Measurements from ENCODE around the gene MOV10. TPM values are rescaled to one million over a fixed set of nuclear protein-coding genes. Genes with fewer than 3 reads are reported as not detected.

MOV10 gene, protein sequence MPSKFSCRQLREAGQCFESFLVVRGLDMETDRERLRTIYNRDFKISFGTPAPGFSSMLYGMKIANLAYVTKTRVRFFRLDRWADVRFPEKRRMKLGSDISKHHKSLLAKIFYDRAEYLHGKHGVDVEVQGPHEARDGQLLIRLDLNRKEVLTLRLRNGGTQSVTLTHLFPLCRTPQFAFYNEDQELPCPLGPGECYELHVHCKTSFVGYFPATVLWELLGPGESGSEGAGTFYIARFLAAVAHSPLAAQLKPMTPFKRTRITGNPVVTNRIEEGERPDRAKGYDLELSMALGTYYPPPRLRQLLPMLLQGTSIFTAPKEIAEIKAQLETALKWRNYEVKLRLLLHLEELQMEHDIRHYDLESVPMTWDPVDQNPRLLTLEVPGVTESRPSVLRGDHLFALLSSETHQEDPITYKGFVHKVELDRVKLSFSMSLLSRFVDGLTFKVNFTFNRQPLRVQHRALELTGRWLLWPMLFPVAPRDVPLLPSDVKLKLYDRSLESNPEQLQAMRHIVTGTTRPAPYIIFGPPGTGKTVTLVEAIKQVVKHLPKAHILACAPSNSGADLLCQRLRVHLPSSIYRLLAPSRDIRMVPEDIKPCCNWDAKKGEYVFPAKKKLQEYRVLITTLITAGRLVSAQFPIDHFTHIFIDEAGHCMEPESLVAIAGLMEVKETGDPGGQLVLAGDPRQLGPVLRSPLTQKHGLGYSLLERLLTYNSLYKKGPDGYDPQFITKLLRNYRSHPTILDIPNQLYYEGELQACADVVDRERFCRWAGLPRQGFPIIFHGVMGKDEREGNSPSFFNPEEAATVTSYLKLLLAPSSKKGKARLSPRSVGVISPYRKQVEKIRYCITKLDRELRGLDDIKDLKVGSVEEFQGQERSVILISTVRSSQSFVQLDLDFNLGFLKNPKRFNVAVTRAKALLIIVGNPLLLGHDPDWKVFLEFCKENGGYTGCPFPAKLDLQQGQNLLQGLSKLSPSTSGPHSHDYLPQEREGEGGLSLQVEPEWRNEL
- 100 to 1,000 TPM; 113 to 124 TPM for total RNA-seq
- 47.9 TPM for polyA plus RNA-seq (2013, experiment 1 of 2)
- polyA plus RNA-seq (2013, experiment 2 of 2) = 41.0 TPM
- long read RNA-seq, experiment 1, partial matches to known transcripts = 13 of 23 reads
- long read RNA-seq, experiment 1, other reads (novel, unspliced or antisense) = 5 of 23 reads
- long read RNA-seq, experiment 2, transcript MOV10-201 (20 exons, 3,383 nt) = minor isoform, 45 of 179 reads
- long read RNA-seq, experiment 2, transcript MOV10-204 (21 exons, 3,641 nt) = minor isoform, 11 of 179 reads
- long read RNA-seq, experiment 2, transcript MOV10-203 (21 exons, 3,552 nt) = major isoform, 52 of 179 reads
- long read RNA-seq, experiment 2, partial matches to known transcripts = 27 of 179 reads
- long read RNA-seq, experiment 2, other reads (novel, unspliced or antisense) = 44 of 179 reads
- long read RNA-seq, experiment 3, transcript MOV10-203 (21 exons, 3,552 nt) = minor isoform, 87 of 324 reads
- long read RNA-seq, experiment 3, transcript MOV10-201 (20 exons, 3,383 nt) = major isoform, 95 of 324 reads
- long read RNA-seq, experiment 3, transcript MOV10-204 (21 exons, 3,641 nt) = minor isoform, 28 of 324 reads
- long read RNA-seq, experiment 3, partial matches to known transcripts = 44 of 324 reads
- long read RNA-seq, experiment 3, other reads (novel, unspliced or antisense) = 69 of 324 reads
- long read RNA-seq, experiment 4, partial matches to known transcripts = 3 of 7 reads
- long read RNA-seq, experiment 4, other reads (novel, unspliced or antisense) = 1 of 7 reads

DNA sequence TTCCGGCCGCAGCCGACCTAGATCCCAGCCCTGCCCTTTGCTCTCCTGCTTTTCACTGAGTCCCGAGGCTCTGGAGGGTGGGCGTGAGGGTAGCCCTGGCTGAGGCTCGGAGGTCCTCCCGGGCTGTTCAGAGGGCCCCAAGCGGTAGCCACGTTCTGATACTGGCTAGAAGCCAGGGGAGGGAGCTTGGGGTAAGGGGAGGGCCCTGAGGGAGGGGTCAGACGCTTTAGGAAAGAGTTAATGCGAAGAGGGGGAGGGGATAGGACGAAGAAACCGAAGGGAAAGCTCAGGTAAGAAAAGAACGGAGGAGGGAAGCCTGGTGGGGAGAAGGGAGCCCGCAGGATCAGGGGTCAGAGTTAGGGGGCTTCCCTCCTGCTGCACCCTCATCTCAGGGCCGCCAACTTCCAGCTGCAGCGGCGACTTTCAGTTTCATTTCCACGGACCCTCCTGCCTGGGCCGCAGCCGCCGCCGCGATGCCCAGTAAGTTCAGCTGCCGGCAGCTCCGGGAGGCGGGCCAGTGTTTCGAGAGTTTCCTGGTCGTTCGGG is at the start of gene MOV10:
TSS of gene MOV10 (plus strand) at position 220 of the 546 bp plus-strand sequence. CDS start at position 474, 254 bp downstream.
- Mint-ChIP-seq H3K36me3 (ENCODE audit: low read depth) (peaks cover 33% of the 10 kb centered on the region), H3K4me3 (peak within 1 kb of the TSS; percentile 93), H3K27me3 (ENCODE audit: insufficient read depth) (peaks cover 14% of the 10 kb centered on the region), H3K9me3 (no peaks in the 10 kb centered on the region), H3K4me1 (peaks cover 28% of the 10 kb centered on the region), H3K27ac (peak within 1 kb of the TSS; percentile 93)
- H3K4me1 ChIP-seq (ENCODE audit: control insufficient read depth, insufficient read depth, low read length) = no peaks in the 10 kb centered on the region
- H3K27ac ChIP-seq (ENCODE audit: low read depth, low read length) = peak within 1 kb of the TSS; percentile 9
- DNase-seq = peak; percentile 89
- TF ChIP-seq, protein P1, sequence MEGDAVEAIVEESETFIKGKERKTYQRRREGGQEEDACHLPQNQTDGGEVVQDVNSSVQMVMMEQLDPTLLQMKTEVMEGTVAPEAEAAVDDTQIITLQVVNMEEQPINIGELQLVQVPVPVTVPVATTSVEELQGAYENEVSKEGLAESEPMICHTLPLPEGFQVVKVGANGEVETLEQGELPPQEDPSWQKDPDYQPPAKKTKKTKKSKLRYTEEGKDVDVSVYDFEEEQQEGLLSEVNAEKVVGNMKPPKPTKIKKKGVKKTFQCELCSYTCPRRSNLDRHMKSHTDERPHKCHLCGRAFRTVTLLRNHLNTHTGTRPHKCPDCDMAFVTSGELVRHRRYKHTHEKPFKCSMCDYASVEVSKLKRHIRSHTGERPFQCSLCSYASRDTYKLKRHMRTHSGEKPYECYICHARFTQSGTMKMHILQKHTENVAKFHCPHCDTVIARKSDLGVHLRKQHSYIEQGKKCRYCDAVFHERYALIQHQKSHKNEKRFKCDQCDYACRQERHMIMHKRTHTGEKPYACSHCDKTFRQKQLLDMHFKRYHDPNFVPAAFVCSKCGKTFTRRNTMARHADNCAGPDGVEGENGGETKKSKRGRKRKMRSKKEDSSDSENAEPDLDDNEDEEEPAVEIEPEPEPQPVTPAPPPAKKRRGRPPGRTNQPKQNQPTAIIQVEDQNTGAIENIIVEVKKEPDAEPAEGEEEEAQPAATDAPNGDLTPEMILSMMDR (conservative IDR thresholded peaks at IDR 0.05) = no peak
- peak within 1 kb of the TSS; percentile 77 for H3K4me3 ChIP-seq (ENCODE audit: low read length)
- no peaks in the 10 kb centered on the region for H3K9me3 ChIP-seq (ENCODE audit: control insufficient read depth, low read length)
- 0% methylated on average over 15 to 30 of the region's 30 CpGs for WGBS, 2 experiments (ENCODE audit: insufficient coverage in 1 of 2, insufficient read length in 1 of 2)
- peak within 1 kb of the TSS; percentile 82 for H3K9ac ChIP-seq (ENCODE audit: extremely low read depth, low read length, poor library complexity, severe bottlenecking)
- peaks cover 31% of the 10 kb centered on the region for H3K36me3 ChIP-seq (ENCODE audit: control insufficient read depth, insufficient read depth, low read length)
- H3K27me3 ChIP-seq (ENCODE audit: control insufficient read depth, insufficient read depth, low read length, poor library complexity, severe bottlenecking) = no peaks in the 10 kb centered on the region

DNA sequence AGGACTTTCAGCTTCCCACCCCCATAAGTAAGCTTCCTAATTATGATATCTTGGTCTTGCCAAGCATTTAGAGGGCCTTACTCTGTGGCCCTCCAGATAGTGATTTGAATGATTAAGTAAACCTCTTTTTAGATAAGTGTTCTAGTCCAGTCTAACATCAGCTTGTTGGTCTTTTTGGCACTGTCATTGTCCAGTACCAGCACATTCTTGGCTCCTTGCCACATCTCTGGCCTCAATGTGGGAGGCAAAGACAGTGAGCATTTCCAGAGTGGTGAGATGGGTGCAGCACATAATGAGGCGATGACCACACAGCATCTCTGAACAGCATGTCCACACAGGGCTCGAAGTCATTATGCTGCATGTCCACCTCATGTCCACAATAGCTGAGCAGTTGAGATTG is 48.8 kb upstream of the MOV10 start:
- Mint-ChIP-seq H3K9me3 (no peaks in the 10 kb centered on the region), H3K4me3 (no peak overlapping the region), H3K27me3 (ENCODE audit: insufficient read depth) (no peaks in the 10 kb centered on the region), H3K27ac (no peak overlapping the region), H3K4me1 (peaks cover 3% of the 10 kb centered on the region), H3K36me3 (ENCODE audit: low read depth) (peaks cover 21% of the 10 kb centered on the region)
- peaks cover 48% of the 10 kb centered on the region for H3K36me3 ChIP-seq (ENCODE audit: control insufficient read depth, insufficient read depth, low read length)
- WGBS, 2 experiments (ENCODE audit: insufficient coverage in 1 of 2, insufficient read length in 1 of 2) = 98% methylated on average over 2 of the region's 2 CpGs; no CpG with 5 or more reads in 1 of the 2 experiments
- no peak overlapping the region for H3K27ac ChIP-seq (ENCODE audit: low read depth, low read length)
- H3K9me3 ChIP-seq (ENCODE audit: control insufficient read depth, low read length) = no peaks in the 10 kb centered on the region
- no peaks in the 10 kb centered on the region for H3K27me3 ChIP-seq (ENCODE audit: control insufficient read depth, insufficient read depth, low read length, poor library complexity, severe bottlenecking)
- no peak overlapping the region for H3K4me3 ChIP-seq (ENCODE audit: low read length)
- H3K4me1 ChIP-seq (ENCODE audit: control insufficient read depth, insufficient read depth, low read length) = no peaks in the 10 kb centered on the region
- no peak overlapping the region for H3K9ac ChIP-seq (ENCODE audit: extremely low read depth, low read length, poor library complexity, severe bottlenecking)
- TF ChIP-seq, protein P1 (conservative IDR thresholded peaks at IDR 0.05) = no peak
- no peak for DNase-seq

All from endodermal cell (in vitro differentiated cells).